SK-N-SH treated with all-trans-retinoic acid at 6 μM for 48 hours (cell line): ENCODE measurements around the gene PHACTR4.

ENCODE experiments used
- GLIS3 ChIP-seq: fragments of 250-450 bp; sonication (Bioruptor Pico); IDR thresholded peaks from 2 replicates; pipeline ENCODE4 v1.5.0; 2020; ENCODE audit warnings: mild to moderate bottlenecking, moderate library complexity
- ZNF70 ChIP-seq: fragments of 450-650 bp; formaldehyde crosslinking; IDR thresholded peaks from 2 replicates; pipeline ENCODE4 v1.5.0; 2020; ENCODE audit warnings: mild to moderate bottlenecking, moderate library complexity

- TF ChIP-seq GLIS3 (CRISPR knock-in tag): no peak
- no peak for TF ChIP-seq ZNF70 (CRISPR knock-in tag)
Measured at GRCh38 chr1:28482702-28483101, 113.2 kb downstream of the PHACTR4 start.
